Trophoblast cell (in vitro differentiated cells and primary cell): ENCODE results near the gene ITGB6.

ENCODE experiments used
- DNase-seq, 2 donors: peaks; one replicate each; pipeline ENCODE4 v3.0.0-alpha.2; 2016
- H2AFZ ChIP-seq: 2 replicates; pipeline ENCODE4 v1.6.1; 2013; ENCODE audit warnings: low read length, moderate library complexity, mild to moderate bottlenecking; ENCODE audit not compliant: insufficient read depth, poor library complexity
- H2AK5ac ChIP-seq: 2 replicates; pipeline ENCODE4 v1.6.1; 2013; ENCODE audit warnings: mild to moderate bottlenecking, low read length
- H2BK120ac ChIP-seq: 2 replicates; pipeline ENCODE4 v1.6.1; 2013; ENCODE audit warnings: low read length, mild to moderate bottlenecking, moderate library complexity; ENCODE audit not compliant: insufficient read depth, poor library complexity
- H2BK12ac ChIP-seq: 2 replicates; pipeline ENCODE4 v1.6.1; 2013; ENCODE audit warnings: mild to moderate bottlenecking, low read length, moderate library complexity
- H2BK5ac ChIP-seq: 2 replicates; pipeline ENCODE4 v1.6.1; 2013; ENCODE audit warnings: low read length, low read depth, moderate library complexity, mild to moderate bottlenecking; ENCODE audit not compliant: poor library complexity
- H3K14ac ChIP-seq: 2 replicates; pipeline ENCODE4 v1.6.1; 2013; ENCODE audit warnings: mild to moderate bottlenecking, low read length
- H3K18ac ChIP-seq: 2 replicates; pipeline ENCODE4 v1.6.1; 2013; ENCODE audit warnings: mild to moderate bottlenecking, low read length
- H3K23ac ChIP-seq: 2 replicates; pipeline ENCODE4 v1.6.1; 2013; ENCODE audit warnings: low read length
- H3K27ac ChIP-seq: 2 replicates; pipeline ENCODE4 v1.5.1; 2013; ENCODE audit warnings: low read depth, mild to moderate bottlenecking, inconsistent platforms, low read length, moderate library complexity
- H3K27me3 ChIP-seq: 2 replicates; pipeline ENCODE4 v1.6.1; 2013; ENCODE audit warnings: inconsistent platforms, mild to moderate bottlenecking, low read length, moderate library complexity; ENCODE audit not compliant: insufficient read depth
- H3K36me3 ChIP-seq, 2 experiments: 1 replicate in 1 of 2; 2 replicates in 1 of 2; pipeline ENCODE4 v1.6.1; 2013; ENCODE audit warnings: low read length in 2 of 2, mild to moderate bottlenecking in 2 of 2, moderate library complexity in 1 of 2; ENCODE audit not compliant: insufficient read depth in 2 of 2, control insufficient read depth in 1 of 2
- H3K4ac ChIP-seq: 2 replicates; pipeline ENCODE4 v1.6.1; 2013; ENCODE audit warnings: low read depth, mild to moderate bottlenecking, low read length, moderate library complexity
- H3K4me1 ChIP-seq, 2 experiments: 1 replicate in 1 of 2; 2 replicates in 1 of 2; pipeline ENCODE4 v1.6.1; 2013; ENCODE audit warnings: low read length in 2 of 2, mild to moderate bottlenecking in 2 of 2, moderate library complexity in 1 of 2; ENCODE audit not compliant: insufficient read depth in 2 of 2, control insufficient read depth in 1 of 2
- H3K4me2 ChIP-seq: 2 replicates; pipeline ENCODE4 v1.6.1; 2013; ENCODE audit warnings: inconsistent platforms, mild to moderate bottlenecking, low read length, moderate library complexity
- H3K4me3 ChIP-seq: 2 replicates; pipeline ENCODE4 v1.5.1; 2013; ENCODE audit warnings: mild to moderate bottlenecking, low read depth, low read length, inconsistent platforms
- H3K79me1 ChIP-seq: one replicate; pipeline ENCODE4 v1.6.1; 2013; ENCODE audit warnings: low read length
- H3K79me2 ChIP-seq: 2 replicates; pipeline ENCODE4 v1.6.1; 2013; ENCODE audit warnings: low read length, mild to moderate bottlenecking; ENCODE audit not compliant: control insufficient read depth, insufficient read depth, poor library complexity
- H3K9ac ChIP-seq: 2 replicates; pipeline ENCODE4 v1.6.1; 2013; ENCODE audit warnings: mild to moderate bottlenecking, low read length
- H3K9me3 ChIP-seq: 2 replicates; pipeline ENCODE4 v1.6.1; 2013; ENCODE audit warnings: low read depth, mild to moderate bottlenecking, control low read depth, inconsistent platforms, low read length; ENCODE audit not compliant: insufficient read depth
- H4K12ac ChIP-seq: 2 replicates; pipeline ENCODE4 v1.6.1; 2013; ENCODE audit warnings: low read depth, mild to moderate bottlenecking, low read length, moderate library complexity
- H4K8ac ChIP-seq: 2 replicates; pipeline ENCODE4 v1.6.1; 2013; ENCODE audit warnings: low read depth, mild to moderate bottlenecking, low read length, moderate library complexity
- H4K91ac ChIP-seq: one replicate; pipeline ENCODE4 v1.6.1; 2013; ENCODE audit warnings: low read depth, mild to moderate bottlenecking, low read length, moderate library complexity
- WGBS: extraction: QIAGEN DNeasy Blood & Tissue Kit; methylation state at CpG from one replicate; pipeline ENCODE4 v1.1.7; 2013; ENCODE audit warnings: missing lambda C conversion rate; ENCODE audit not compliant: insufficient read length, insufficient coverage; ENCODE audit errors: extremely low coverage; 5-methylcytosine and 5-hydroxymethylcytosine counted together

Gene ITGB6

GRCh38 chr2:160096409-160096808 lies 103.7 kb downstream of the ITGB6 start:
- no peak overlapping the region for H4K12ac ChIP-seq
- H3K4me3 ChIP-seq = no peak overlapping the region
- H2BK120ac ChIP-seq = no peak overlapping the region
- H3K36me3 ChIP-seq = peaks cover 6 to 8% of the 10 kb centered on the region in 2 experiments
- no peak overlapping the region for H3K4me2 ChIP-seq
- H4K91ac ChIP-seq = no peak overlapping the region
- no peak overlapping the region for H2BK12ac ChIP-seq
- H3K9ac ChIP-seq = no peak overlapping the region
- H3K79me1 ChIP-seq = no peaks in the 10 kb centered on the region
- no peak overlapping the region for H2BK5ac ChIP-seq
- H3K14ac ChIP-seq = no peak overlapping the region
- no peak overlapping the region for H3K23ac ChIP-seq
- no peak overlapping the region for H3K27ac ChIP-seq
- H3K79me2 ChIP-seq = no peaks in the 10 kb centered on the region
- H2AK5ac ChIP-seq = no peak overlapping the region
- no CpG with 5 or more reads among the region's 4 CpGs for WGBS
- no peak overlapping the region for H2AFZ ChIP-seq
- H3K27me3 ChIP-seq = no peaks in the 10 kb centered on the region
- no peak overlapping the region for H3K4ac ChIP-seq
- H4K8ac ChIP-seq = no peak overlapping the region
- peaks cover 3% of the 10 kb centered on the region for H3K9me3 ChIP-seq
- H3K18ac ChIP-seq = no peak overlapping the region
- no peak for DNase-seq
- peaks cover 3 to 4% of the 10 kb centered on the region in 2 experiments for H3K4me1 ChIP-seq

DNA sequence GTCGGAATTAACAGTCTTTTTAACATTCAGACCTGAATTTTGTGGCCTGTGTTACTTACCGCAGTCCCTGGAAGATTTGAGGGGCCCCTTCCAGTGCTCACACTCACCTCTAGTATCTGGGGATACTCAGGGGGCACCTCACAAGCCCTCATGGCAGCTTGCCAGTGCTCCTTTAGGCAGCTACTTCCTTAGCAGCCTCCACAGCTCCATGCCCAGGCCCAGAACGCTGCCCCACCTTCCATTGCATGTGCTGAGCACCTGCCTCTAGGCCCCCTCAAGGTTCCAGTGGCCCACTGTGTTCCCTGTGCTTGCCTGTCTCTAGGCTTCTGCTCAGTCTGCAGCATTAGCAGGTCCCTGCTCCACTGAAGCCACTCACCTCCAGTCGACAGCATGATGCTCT lies 107.6 kb downstream of the ITGB6 start:
- Histone ChIP-seq H3K27me3 (no peaks in the 10 kb centered on the region), H3K79me1 (no peaks in the 10 kb centered on the region), H2AFZ (no peak overlapping the region), H3K14ac (no peak overlapping the region), H3K9ac (no peak overlapping the region), H2BK120ac (peak overlapping the region; percentile 3), H3K27ac (no peak overlapping the region), H3K36me3 (no peaks in the 10 kb centered on the region), H3K9me3 (peaks cover 16% of the 10 kb centered on the region), H3K4me1 (peaks cover 2 to 3% of the 10 kb centered on the region in 2 experiments), H3K23ac (no peak overlapping the region), H4K91ac (no peak overlapping the region), H3K79me2 (no peaks in the 10 kb centered on the region), H2BK5ac (no peak overlapping the region), H3K18ac (no peak overlapping the region), H3K4me2 (no peak overlapping the region), H3K4me3 (peak overlapping the region; percentile 15), H4K12ac (no peak overlapping the region), H4K8ac (no peak overlapping the region), H2AK5ac (no peak overlapping the region), H3K4ac (no peak overlapping the region), H2BK12ac (no peak overlapping the region)
- WGBS = no CpG with 5 or more reads among the region's 4 CpGs
- no peak for DNase-seq

- Histone ChIP-seq H2AK5ac (no peak overlapping the region), H3K9me3 (peaks cover 17% of the 10 kb centered on the region), H3K27me3 (no peaks in the 10 kb centered on the region), H3K14ac (no peak overlapping the region), H2AFZ (no peak overlapping the region), H3K79me2 (no peaks in the 10 kb centered on the region), H2BK12ac (no peak overlapping the region), H3K18ac (no peak overlapping the region), H3K79me1 (no peaks in the 10 kb centered on the region), H3K27ac (peak overlapping the region; percentile 19), H2BK120ac (no peak overlapping the region), H3K4me1 (no peaks in the 10 kb centered on the region), H4K12ac (no peak overlapping the region), H3K9ac (no peak overlapping the region), H2BK5ac (no peak overlapping the region), H3K4me3 (no peak overlapping the region), H4K8ac (no peak overlapping the region), H3K4ac (no peak overlapping the region), H4K91ac (no peak overlapping the region), H3K23ac (no peak overlapping the region), H3K4me2 (no peak overlapping the region), H3K36me3 (no peaks in the 10 kb centered on the region)
- peak; percentile 14 to 68 for DNase-seq
These were observed 108.7 kb downstream of the ITGB6 start for GRCh38 chr2:160091381-160091780.

DNA sequence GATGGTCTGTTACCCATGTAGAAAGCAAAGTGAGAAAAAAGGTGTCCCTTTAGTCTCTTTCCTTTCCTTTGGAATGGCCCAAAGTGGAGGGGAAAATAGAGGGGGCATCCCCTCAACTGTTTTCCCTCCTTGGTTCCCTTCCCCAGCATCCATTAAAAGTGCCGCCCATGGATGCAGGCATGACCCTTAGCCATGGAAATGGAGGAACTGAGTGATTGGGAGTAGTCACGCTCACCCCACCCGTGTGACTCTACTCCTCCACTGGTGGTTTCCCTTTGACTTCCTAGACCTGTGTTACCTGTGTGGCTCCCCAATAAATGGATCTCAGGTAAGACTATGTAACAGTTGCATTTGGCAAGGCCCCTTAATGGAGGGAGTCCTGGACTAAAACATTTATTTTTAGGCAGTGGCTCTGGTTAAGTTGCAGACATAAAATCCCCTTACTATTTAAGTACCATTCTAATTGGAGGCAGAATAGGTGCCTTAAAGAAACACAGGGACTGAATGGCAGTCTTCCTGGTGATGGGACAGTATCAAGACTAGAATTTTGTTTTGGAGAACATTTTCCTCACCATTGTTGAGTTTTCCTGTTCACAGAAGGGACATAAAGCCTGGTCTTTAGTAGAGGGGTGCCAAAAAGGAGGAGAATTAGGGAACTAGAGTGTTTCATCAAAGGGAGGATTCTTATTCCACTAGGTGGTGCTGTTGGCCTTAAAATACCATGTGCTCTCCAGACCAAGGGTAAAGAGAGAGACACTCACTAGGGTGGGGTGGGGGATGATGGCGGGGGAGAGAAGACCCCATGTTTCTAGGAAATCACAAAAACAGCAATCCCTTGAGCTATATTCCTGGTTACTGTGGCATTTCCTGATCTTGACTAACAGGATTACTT lies 112.0 kb downstream of the ITGB6 start:
- no peak overlapping the region for H2BK120ac ChIP-seq
- H3K27me3 ChIP-seq = no peaks in the 10 kb centered on the region
- H4K12ac ChIP-seq = no peak overlapping the region
- H4K8ac ChIP-seq = no peak overlapping the region
- no peak overlapping the region for H3K18ac ChIP-seq
- no peak overlapping the region for H2BK5ac ChIP-seq
- H3K4me1 ChIP-seq = no peaks in the 10 kb centered on the region
- H2BK12ac ChIP-seq = no peak overlapping the region
- no peak overlapping the region for H3K4me2 ChIP-seq
- no peaks in the 10 kb centered on the region for H3K79me2 ChIP-seq
- H2AFZ ChIP-seq = no peak overlapping the region
- no peaks in the 10 kb centered on the region for H3K79me1 ChIP-seq
- H2AK5ac ChIP-seq = no peak overlapping the region
- peaks cover 20% of the 10 kb centered on the region for H3K9me3 ChIP-seq
- no peak overlapping the region for H3K4ac ChIP-seq
- H3K9ac ChIP-seq = no peak overlapping the region
- H3K4me3 ChIP-seq = no peak overlapping the region
- WGBS = no CpG with 5 or more reads among the region's 4 CpGs
- H3K36me3 ChIP-seq = no peaks in the 10 kb centered on the region
- H3K27ac ChIP-seq = no peak overlapping the region
- H3K23ac ChIP-seq = no peak overlapping the region
- no peak overlapping the region for H4K91ac ChIP-seq
- no peak overlapping the region for H3K14ac ChIP-seq
- peak in 1 of 2 donors; percentile 55 for DNase-seq
